IPS-18a (cell line): Measurements from ENCODE around the gene TACC3.
A peak's percentile ranks its signal among the peaks of the same experiment; 100 is the strongest.

Experiments used
- H3K27ac ChIP-seq: one replicate; pipeline ENCODE4 v1.5.1; 2013; ENCODE audit warnings: low read length
- H3K27me3 ChIP-seq: one replicate; pipeline ENCODE4 v1.6.1; 2013; ENCODE audit warnings: mild to moderate bottlenecking, low read length; ENCODE audit not compliant: control insufficient read depth, insufficient read depth
- H3K36me3 ChIP-seq: one replicate; pipeline ENCODE4 v1.6.1; 2013; ENCODE audit warnings: low read depth, low read length; ENCODE audit not compliant: control insufficient read depth
- H3K4me1 ChIP-seq: one replicate; pipeline ENCODE4 v1.6.1; 2013; ENCODE audit warnings: low read depth, low read length; ENCODE audit not compliant: control insufficient read depth
- H3K4me3 ChIP-seq: one replicate; pipeline ENCODE4 v1.5.1; 2013; ENCODE audit warnings: low read length
- H3K9ac ChIP-seq: one replicate; pipeline ENCODE4 v1.6.1; 2013; ENCODE audit warnings: mild to moderate bottlenecking, low read length, moderate library complexity
- H3K9me3 ChIP-seq: one replicate; pipeline ENCODE4 v1.6.1; 2013; ENCODE audit warnings: low read depth, low read length; ENCODE audit not compliant: control insufficient read depth

Gene TACC3

GRCh38 chr4:1767770-1768366, 46.5 kb downstream of the TACC3 start:
- peaks cover 13% of the 10 kb centered on the region for H3K27me3 ChIP-seq
- H3K4me3 ChIP-seq = peak overlapping the region; percentile 43
- H3K9ac ChIP-seq = no peak overlapping the region
- no peaks in the 10 kb centered on the region for H3K9me3 ChIP-seq
- H3K27ac ChIP-seq = no peak overlapping the region
- peaks cover 17% of the 10 kb centered on the region for H3K4me1 ChIP-seq
- H3K36me3 ChIP-seq = no peaks in the 10 kb centered on the region

GRCh38 chr4:1768367-1769034, 47.2 kb downstream of the TACC3 start:
- Histone ChIP-seq H3K36me3 (no peaks in the 10 kb centered on the region), H3K9me3 (no peaks in the 10 kb centered on the region), H3K4me3 (peak overlapping the region; percentile 43), H3K27me3 (peaks cover 13% of the 10 kb centered on the region), H3K9ac (no peak overlapping the region), H3K27ac (no peak overlapping the region), H3K4me1 (peaks cover 17% of the 10 kb centered on the region)

GRCh38 chr4:1769692-1770091, 48.4 kb downstream of the TACC3 start:
- peaks cover 13% of the 10 kb centered on the region for H3K27me3 ChIP-seq
- H3K4me1 ChIP-seq = peaks cover 17% of the 10 kb centered on the region
- no peak overlapping the region for H3K9ac ChIP-seq
- H3K36me3 ChIP-seq = no peaks in the 10 kb centered on the region
- no peak overlapping the region for H3K4me3 ChIP-seq
- no peak overlapping the region for H3K27ac ChIP-seq
- no peaks in the 10 kb centered on the region for H3K9me3 ChIP-seq

GRCh38 chr4:1770245-1770644, 48.9 kb downstream of the TACC3 start:
- H3K4me3 ChIP-seq = no peak overlapping the region
- no peaks in the 10 kb centered on the region for H3K9me3 ChIP-seq
- H3K9ac ChIP-seq = no peak overlapping the region
- no peaks in the 10 kb centered on the region for H3K36me3 ChIP-seq
- H3K4me1 ChIP-seq = peaks cover 17% of the 10 kb centered on the region
- H3K27me3 ChIP-seq = peaks cover 13% of the 10 kb centered on the region
- H3K27ac ChIP-seq = no peak overlapping the region

- H3K27ac ChIP-seq = no peak overlapping the region
- no peak overlapping the region for H3K9ac ChIP-seq
- no peaks in the 10 kb centered on the region for H3K36me3 ChIP-seq
- no peaks in the 10 kb centered on the region for H3K9me3 ChIP-seq
- H3K4me1 ChIP-seq = peaks cover 17% of the 10 kb centered on the region
- H3K27me3 ChIP-seq = peaks cover 13% of the 10 kb centered on the region
- no peak overlapping the region for H3K4me3 ChIP-seq
Observed at GRCh38 chr4:1770791-1771231, 49.5 kb downstream of the TACC3 start.

- Histone ChIP-seq H3K4me1 (peaks cover 10% of the 10 kb centered on the region), H3K9me3 (no peaks in the 10 kb centered on the region), H3K9ac (no peak overlapping the region), H3K27ac (no peak overlapping the region), H3K27me3 (peaks cover 13% of the 10 kb centered on the region), H3K36me3 (no peaks in the 10 kb centered on the region), H3K4me3 (no peak overlapping the region)
Observed at GRCh38 chr4:1771555-1772305, 50.4 kb downstream of the TACC3 start.

- H3K9ac ChIP-seq = no peak overlapping the region
- H3K4me1 ChIP-seq = peaks cover 22% of the 10 kb centered on the region
- H3K9me3 ChIP-seq = no peaks in the 10 kb centered on the region
- H3K36me3 ChIP-seq = no peaks in the 10 kb centered on the region
- no peak overlapping the region for H3K4me3 ChIP-seq
- no peak overlapping the region for H3K27ac ChIP-seq
- H3K27me3 ChIP-seq = peaks cover 13% of the 10 kb centered on the region
Observed at GRCh38 chr4:1772853-1773538, 51.7 kb downstream of the TACC3 start.

GRCh38 chr4:1773754-1774153, 52.4 kb downstream of the TACC3 start:
- Histone ChIP-seq H3K9ac (no peak overlapping the region), H3K27me3 (peaks cover 8% of the 10 kb centered on the region), H3K27ac (no peak overlapping the region), H3K36me3 (no peaks in the 10 kb centered on the region), H3K9me3 (no peaks in the 10 kb centered on the region), H3K4me1 (peaks cover 19% of the 10 kb centered on the region), H3K4me3 (no peak overlapping the region)

GRCh38 chr4:1775731-1776500, 54.6 kb downstream of the TACC3 start:
- H3K4me3 ChIP-seq = no peak overlapping the region
- peaks cover 21% of the 10 kb centered on the region for H3K4me1 ChIP-seq
- H3K9me3 ChIP-seq = no peaks in the 10 kb centered on the region
- H3K36me3 ChIP-seq = no peaks in the 10 kb centered on the region
- no peak overlapping the region for H3K9ac ChIP-seq
- H3K27ac ChIP-seq = no peak overlapping the region
- no peaks in the 10 kb centered on the region for H3K27me3 ChIP-seq

GRCh38 chr4:1776521-1777161, 55.3 kb downstream of the TACC3 start:
- H3K27ac ChIP-seq = no peak overlapping the region
- H3K9me3 ChIP-seq = no peaks in the 10 kb centered on the region

More at GRCh38 chr4:1776521-1777161, 55.3 kb downstream of the TACC3 start:
- Histone ChIP-seq H3K4me1 (peaks cover 21% of the 10 kb centered on the region), H3K9ac (no peak overlapping the region), H3K36me3 (no peaks in the 10 kb centered on the region), H3K4me3 (no peak overlapping the region), H3K27me3 (no peaks in the 10 kb centered on the region)
